Heart right ventricle (tissue), 16 donors: ENCODE measurements around the gene CUBN. TPM values are rescaled to one million over a fixed set of nuclear protein-coding genes. Genes with fewer than 3 reads are reported as not detected.

Experiments used
- ATAC-seq, 8 donors: fragments of 200-7000 bp; cut with Tn5 transposase; one replicate each; pipeline ENCODE4 v1.9.1; 2020; ENCODE audit warnings: mild to moderate bottlenecking in 8 of 8, moderate library complexity in 8 of 8, moderate number of reproducible peaks in 1 of 8
- DNase-seq, 2 donors: peaks; one replicate each; pipeline ENCODE4 v3.0.0-alpha.2; 2020
- H3K27ac ChIP-seq, 10 donors: fragments of 200-600 bp; sonication (generic) in 2 of 10; one replicate each; pipeline versions ENCODE4 v1.5.0 to v1.8.0; 2020 to 2022; ENCODE audit warnings: mild to moderate bottlenecking in 3 of 10
- H3K27me3 ChIP-seq, 7 donors: fragments of 200-600 bp; one replicate each; pipeline ENCODE4 v1.8.0; 2021 to 2022; ENCODE audit warnings: mild to moderate bottlenecking in 2 of 7
- H3K36me3 ChIP-seq, 9 donors: fragments of 200-600 bp; sonication (generic) in 1 of 9; one replicate each; pipeline versions ENCODE4 v1.5.0 to v1.8.0; 2020 to 2022; ENCODE audit warnings: mild to moderate bottlenecking in 2 of 9
- H3K4me1 ChIP-seq, 9 donors: fragments of 200-600 bp; sonication (generic) in 1 of 9; one replicate each; pipeline versions ENCODE4 v1.5.0 to v1.8.0; 2020 to 2022; ENCODE audit warnings: mild to moderate bottlenecking in 4 of 9
- H3K4me3 ChIP-seq, 10 donors: fragments of 200-600 bp; sonication (generic) in 2 of 10; one replicate each; pipeline versions ENCODE4 v1.5.0 to v1.8.0; 2020 to 2022; ENCODE audit warnings: mild to moderate bottlenecking in 7 of 10, moderate library complexity in 2 of 10
- H3K9me3 ChIP-seq, 11 donors: fragments of 200-600 bp in 10 of 11; sonication (generic) in 2 of 11; one replicate each; pipeline versions ENCODE4 v1.5.0 to v1.8.0; 2013 to 2022; ENCODE audit warnings: mild to moderate bottlenecking in 2 of 11, control low read depth in 1 of 11, moderate library complexity in 1 of 11
- CTCF ChIP-seq, 9 donors: fragments of 200-600 bp; sonication (generic) in 2 of 9; IDR thresholded peaks; one replicate each; pipeline versions ENCODE4 v1.5.0 to v1.8.0; 2021 to 2022; ENCODE audit warnings: antibody characterized with exemption in 9 of 9, mild to moderate bottlenecking in 5 of 9, moderate library complexity in 1 of 9
- WGBS, 2 donors: extraction: QIAGEN DNeasy Blood & Tissue Kit; methylation state at CpG; one replicate each; pipeline ENCODE4 v1.1.7; 2013; ENCODE audit warnings: inconsistent platforms in 1 of 2; 5-methylcytosine and 5-hydroxymethylcytosine counted together
- intact Hi-C, 10 donors: fragments of 100-400 bp; cut with DNase I; formaldehyde crosslinking; loops; one replicate each; pipeline versions ENCODE4 v1.11.1 to v1.14.2; 2022
- polyA plus RNA-seq, 2 donors: library from polyadenylated mRNA; stranded (reverse); fragments of 200-250 nt; gene quantifications; one replicate each; pipeline ENCODE4 v1.2.3, GENCODE V29; 2013
- total RNA-seq, 10 donors: library from RNA; stranded (reverse); fragmentation: NEBNext Ultra II Directional in 3 of 10; extraction: Animal tissue kit (Norgen Biotek cat#: 25700) in 3 of 10; gene quantifications; one replicate each; pipeline versions ENCODE4 v1.2.1 to v1.2.4, GENCODE V29; 2021 to 2023
- donor health status: Arrhythmogenic right ventricular cardiomyopathy.
- donor health status: ischemic (EF 13 %, LVEDD 7.1; RV severe dilation, severe dysfunction).
- donor health status: healthy with polysubstance abuse.
- donor health status: DM: no; HTN: yes; CAD: no.
- donor health status: DM: no; HTN: no; CAD: no.
- donor health status: ischemic (EF 25% LVEDD 6.9; RV normal size, moderate dysfunction).
- donor health status: ischemic (EF 25% LVEDD 5.7; RV mildly dilated, moderate dysfunction).
- donor health status: healthy.
- donor health status: DM: yes; HTN: yes; CAD: no.
- donor health status: Ischemic cardiomyopathy.
- donor health status: ischemic (EF 35%, LVEDD 5.7; RV mildly dilated, moderate dysfunction).
- donor health status: nonischemic (EF 11% LVEDD 7.7; RV severe dilation, severe dysfunction).
- donor health status: DM: yes; HTN: yes; CAD: no.
- donor health status: PGD.
- donor health status: ischemic (EF 29% LVEDD 5.4; RV normal size, mild dysfunction).
- donor health status: nonischemic (EF 23%, LVEDD 6.1; RV moderate dilation, normal function).

CUBN gene
- total and polyA plus RNA-seq, 12 donors: 0.13 to 1.2 (median 0.42) TPM

GRCh38 chr10:16930540-16930939, 199.1 kb downstream of the CUBN start:
- no peaks in the 10 kb centered on the region for H3K36me3 ChIP-seq
- no peaks in the 10 kb centered on the region for H3K27me3 ChIP-seq
- peaks cover 0 to 7% (median 0%) of the 10 kb centered on the region in 9 donors for H3K4me1 ChIP-seq
- H3K4me3 ChIP-seq: no peak overlapping the region
- intact Hi-C loops: no loop called here
- TF ChIP-seq CTCF (IDR thresholded peaks at IDR 0.05): no peak
- WGBS, 2 donors: 95 to 98% methylated on average over 2 of the region's 2 CpGs
- DNase-seq (no peak), ATAC-seq (no peak)
- H3K27ac ChIP-seq: no peak overlapping the region
- H3K9me3 ChIP-seq: no peaks in the 10 kb centered on the region

DNA sequence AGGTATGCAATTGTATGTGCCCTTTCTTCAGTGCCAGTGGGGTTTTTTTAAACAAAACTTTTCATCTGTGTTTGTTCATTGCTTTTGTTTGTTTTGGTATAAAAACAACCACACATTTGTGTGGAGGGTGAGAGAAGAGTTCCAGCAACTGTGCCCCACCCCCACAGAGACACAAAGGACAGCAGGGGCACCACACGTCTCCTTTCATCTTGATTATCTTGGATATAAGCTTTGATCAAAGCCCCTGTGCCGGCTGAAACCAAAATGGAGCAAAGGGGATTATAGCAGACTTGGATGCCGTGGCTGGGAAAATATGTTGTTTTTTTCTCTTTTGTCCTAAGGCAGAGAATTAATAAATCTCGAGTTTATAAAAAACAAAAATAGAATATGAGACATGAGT, 200.5 kb downstream of the CUBN start:
- Histone ChIP-seq H3K4me3 (no peak overlapping the region), H3K9me3 (no peaks in the 10 kb centered on the region), H3K4me1 (peaks cover 0 to under 1% (median 0%) of the 10 kb centered on the region in 9 donors), H3K27me3 (no peaks in the 10 kb centered on the region), H3K36me3 (no peaks in the 10 kb centered on the region), H3K27ac (no peak overlapping the region)
- DNase-seq (no peak), ATAC-seq (no peak)
- no peak for TF ChIP-seq CTCF (IDR thresholded peaks at IDR 0.05)
- WGBS, 2 donors: 87% methylated on average over 4 of the region's 4 CpGs
- intact Hi-C loops: no loop called here

DNA sequence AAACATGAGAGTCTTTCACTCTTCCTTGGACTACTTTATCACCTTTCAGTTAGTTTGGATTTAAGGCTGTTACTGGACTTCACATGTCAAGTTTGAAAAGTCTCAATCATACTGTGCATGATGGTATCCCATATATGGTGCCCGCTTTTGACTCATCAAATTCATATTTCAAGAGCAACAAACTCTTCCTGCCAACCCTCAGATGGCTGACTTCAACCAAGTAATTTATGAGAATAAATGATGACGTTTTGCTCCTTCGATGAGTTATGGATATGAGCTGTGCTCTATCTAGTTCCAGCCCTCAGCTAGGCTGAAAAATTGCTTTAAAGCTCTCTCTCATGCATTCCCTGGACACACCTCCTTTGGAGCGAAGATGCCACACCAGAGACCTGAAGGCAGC, 202.1 kb downstream of the CUBN start:
- no peak overlapping the region for H3K27ac ChIP-seq
- TF ChIP-seq CTCF (IDR thresholded peaks at IDR 0.05): no peak
- H3K27me3 ChIP-seq: no peaks in the 10 kb centered on the region
- no peaks in the 10 kb centered on the region for H3K36me3 ChIP-seq
- no peaks in the 10 kb centered on the region for H3K4me1 ChIP-seq
- WGBS, 2 donors: 88 to 97% methylated on average over 4 of the region's 4 CpGs
- no peaks in the 10 kb centered on the region for H3K9me3 ChIP-seq
- ATAC-seq (no peak), DNase-seq (no peak)
- H3K4me3 ChIP-seq: no peak overlapping the region
- intact Hi-C loops: no loop called here

DNA sequence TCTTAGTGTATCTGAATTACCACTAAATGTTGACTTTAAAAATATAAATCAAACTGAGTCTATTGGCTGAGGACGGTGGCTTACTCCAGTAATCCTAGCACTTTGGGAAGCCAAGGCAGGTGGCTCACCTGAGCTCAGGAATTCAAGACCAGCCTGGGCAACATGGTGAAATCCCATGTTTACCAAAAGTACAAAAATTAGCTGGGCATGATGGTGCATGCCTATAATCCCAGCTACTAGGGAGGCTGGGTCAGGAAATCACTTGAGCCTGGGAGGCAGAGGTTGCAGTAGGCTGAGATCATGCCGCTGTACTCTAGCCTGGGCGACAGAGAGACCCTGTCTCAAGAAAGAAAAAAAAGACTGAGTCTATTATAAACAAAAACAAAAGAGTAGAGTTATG, 205.9 kb downstream of the CUBN start:
- TF ChIP-seq CTCF (IDR thresholded peaks at IDR 0.05): no peak
- Histone ChIP-seq H3K27ac (no peak overlapping the region), H3K36me3 (no peaks in the 10 kb centered on the region), H3K4me3 (no peak overlapping the region), H3K27me3 (no peaks in the 10 kb centered on the region), H3K4me1 (no peaks in the 10 kb centered on the region), H3K9me3 (no peaks in the 10 kb centered on the region)
- DNase-seq (no peak), ATAC-seq (no peak)
- intact Hi-C loops: no loop called here
- WGBS, 2 donors: 96 to 100% methylated on average over 3 of the region's 3 CpGs

- 59 to 61% methylated on average over 2 of the region's 2 CpGs for WGBS, 2 donors
- no peak overlapping the region for H3K27ac ChIP-seq
- no peaks in the 10 kb centered on the region for H3K9me3 ChIP-seq
- ATAC-seq: no peak
- no peak for TF ChIP-seq CTCF (IDR thresholded peaks at IDR 0.05)
- H3K4me3 ChIP-seq: no peak overlapping the region
- no peaks in the 10 kb centered on the region for H3K36me3 ChIP-seq
- no peak for DNase-seq
- no peaks in the 10 kb centered on the region for H3K27me3 ChIP-seq
- intact Hi-C loops: no loop called here
- H3K4me1 ChIP-seq: no peaks in the 10 kb centered on the region
Measured at GRCh38 chr10:16923309-16923708, 206.3 kb downstream of the CUBN start.
